ENCODE measurements around the gene SPOPL.

- TF ChIP-seq TAF1 (IDR thresholded peaks at IDR 0.05; ENCODE audit: borderline replicate concordance, low read depth, low read length) (no peak), POLR2AphosphoS5 (IDR thresholded peaks at IDR 0.05; ENCODE audit: low read depth, low read length) (no peak)
Observed at GRCh38 chr2:138550670-138551287, 49.2 kb downstream of the SPOPL start.

Measured in GM12892 (cell line).